H1 (cell line): ENCODE data around the gene LIPC. TPM values are rescaled to one million over a fixed set of nuclear protein-coding genes. Genes with fewer than 3 reads are reported as not detected.

Source experiments
- CTCF ChIA-PET: fragments of 300-600 bp; sonication (Branson Sonifier 250); formaldehyde crosslinking; loops from one replicate; lab custom pipeline; 2021; ENCODE audit not compliant: partially characterized antibody; lab: Charles Lee
- POLR2A ChIA-PET: fragments of 300-600 bp; sonication (Branson Sonifier 250); formaldehyde crosslinking; loops from one replicate; lab custom pipeline; 2021; ENCODE audit warnings: inconsistent platforms; ENCODE audit not compliant: partially characterized antibody; lab: Charles Lee
- DNase-seq, 2 experiments: peaks; one replicate each; pipeline versions ENCODE4 v3.0.0 to v3.0.0-alpha.2; 2010 to 2022; ENCODE audit warnings: low spot score in 2 of 2, low read depth in 1 of 2, mixed read lengths in 1 of 2
- FAIRE-seq: peaks from 2 replicates; lab custom pipeline; 2011; peaks lifted over from hg19 to GRCh38; lab: Jason Lieb, UNC
- H2AFZ ChIP-seq: 2 replicates; pipeline ENCODE4 v1.8.1; 2012; ENCODE audit warnings: low read length, inconsistent platforms
- H2AK5ac ChIP-seq: 2 replicates; pipeline ENCODE4 v1.6.1; 2013; ENCODE audit warnings: low read depth, low read length
- H2BK120ac ChIP-seq: replicated peaks from 2 replicates; pipeline ENCODE3; 2013; ENCODE audit warnings: low read depth, low read length, inconsistent platforms
- H2BK12ac ChIP-seq: 2 replicates; pipeline ENCODE4 v1.6.1; 2013; ENCODE audit warnings: low read depth, low read length
- H2BK15ac ChIP-seq: 2 replicates; pipeline ENCODE4 v1.6.1; 2013; ENCODE audit warnings: low read length
- H2BK20ac ChIP-seq: 2 replicates; pipeline ENCODE4 v1.6.1; 2013; ENCODE audit warnings: low read length
- H2BK5ac ChIP-seq: 2 replicates; pipeline ENCODE4 v1.6.1; 2013; ENCODE audit warnings: low read depth, low read length
- H3K14ac ChIP-seq: 2 replicates; pipeline ENCODE4 v1.6.1; 2013; ENCODE audit warnings: inconsistent platforms; ENCODE audit not compliant: insufficient read length
- H3K18ac ChIP-seq: 2 replicates; pipeline ENCODE4 v1.6.1; 2013; ENCODE audit warnings: low read length; ENCODE audit errors: extremely low read depth
- H3K23ac ChIP-seq: 2 replicates; pipeline ENCODE4 v1.6.1; 2013; ENCODE audit warnings: inconsistent platforms; ENCODE audit not compliant: insufficient read length
- H3K23me2 ChIP-seq: 2 replicates; pipeline ENCODE4 v1.6.1; 2013; ENCODE audit warnings: low read depth, low read length
- H3K27ac ChIP-seq: 2 replicates; pipeline ENCODE4 v1.6.1; 2011; ENCODE audit warnings: low read depth, low read length, inconsistent platforms
- H3K27me3 ChIP-seq, 4 experiments: replicated peaks in 1 of 4; 1 replicate in 1 of 4; 2 replicates in 3 of 4; pipeline versions ENCODE4 v1.6.1 to v1.8.1; 2011 to 2013; ENCODE audit warnings: low read length in 3 of 4, mild to moderate bottlenecking in 3 of 4, inconsistent platforms in 2 of 4, mixed read lengths in 2 of 4, moderate library complexity in 1 of 4; ENCODE audit not compliant: control insufficient read depth in 3 of 4, insufficient read depth in 3 of 4; ENCODE audit errors: extremely low read depth in 1 of 4
- H3K36me3 ChIP-seq, 4 experiments: 2 replicates each; pipeline versions ENCODE4 v1.6.1 to v1.8.1; 2011 to 2013; ENCODE audit warnings: mild to moderate bottlenecking in 4 of 4, low read length in 3 of 4, moderate library complexity in 2 of 4, control low read depth in 1 of 4, inconsistent platforms in 1 of 4; ENCODE audit not compliant: insufficient read depth in 4 of 4, control insufficient read depth in 2 of 4
- H3K4ac ChIP-seq: replicated peaks from 2 replicates; pipeline ENCODE3; 2013; ENCODE audit warnings: low read length, low read depth, mixed read lengths, inconsistent platforms; ENCODE audit not compliant: insufficient read length
- H3K4me1 ChIP-seq, 4 experiments: replicated peaks in 1 of 4; 1 replicate in 1 of 4; 2 replicates in 3 of 4; pipeline versions ENCODE4 v1.6.1 to v1.8.1; 2011 to 2013; ENCODE audit warnings: low read length in 3 of 4, inconsistent platforms in 2 of 4, mixed read lengths in 1 of 4; ENCODE audit not compliant: insufficient read depth in 4 of 4, control insufficient read depth in 3 of 4
- H3K4me2 ChIP-seq, 2 experiments: 2 replicates each; pipeline versions ENCODE4 v1.6.1 to v1.8.1; 2011 to 2013; ENCODE audit warnings: low read depth in 2 of 2, low read length in 2 of 2, control low read depth in 1 of 2, inconsistent platforms in 1 of 2, mild to moderate bottlenecking in 1 of 2; ENCODE audit not compliant: insufficient read depth in 1 of 2
- H3K4me3 ChIP-seq, 4 experiments: fragments of 200-600, 300-600 bp in 1 of 4; sonication (generic), shearing (Covaris generic), sonication (Bioruptor Twin) in 1 of 4; 2 replicates each; pipeline versions ENCODE4 v1.5.1 to v1.8.1; 2011 to 2016; ENCODE audit warnings: low read length in 4 of 4, low read depth in 3 of 4, control low read depth in 2 of 4, inconsistent platforms in 2 of 4, mild to moderate bottlenecking in 2 of 4, mixed read lengths in 1 of 4, moderate library complexity in 1 of 4; ENCODE audit not compliant: insufficient read depth in 2 of 4; ENCODE audit errors: extremely low read depth in 1 of 4
- H3K56ac ChIP-seq: replicated peaks from 2 replicates; pipeline ENCODE3; 2013; ENCODE audit warnings: low read depth, mild to moderate bottlenecking, mixed read lengths, low read length, inconsistent platforms; ENCODE audit not compliant: insufficient read length
- H3K79me1 ChIP-seq: 2 replicates; pipeline ENCODE4 v1.6.1; 2013; ENCODE audit warnings: low read depth, low read length, control low read depth
- H3K79me2 ChIP-seq, 2 experiments: 2 replicates each; pipeline versions ENCODE4 v1.6.1 to v1.8.1; 2012 to 2013; ENCODE audit warnings: low read length in 2 of 2, mild to moderate bottlenecking in 2 of 2, inconsistent platforms in 1 of 2; ENCODE audit not compliant: insufficient read depth in 2 of 2, control insufficient read depth in 1 of 2
- H3K9ac ChIP-seq, 4 experiments: replicated peaks in 1 of 4; 1 replicate in 1 of 4; 2 replicates in 3 of 4; pipeline versions ENCODE4 v1.6.1 to v1.8.1; 2011 to 2013; ENCODE audit warnings: low read depth in 3 of 4, low read length in 3 of 4, control low read depth in 2 of 4, mild to moderate bottlenecking in 2 of 4, moderate library complexity in 2 of 4, inconsistent platforms in 1 of 4; ENCODE audit errors: extremely low read depth in 1 of 4
- H3K9me3 ChIP-seq, 2 experiments: 2 replicates each; pipeline versions ENCODE4 v1.6.1 to v1.8.1; 2012 to 2013; ENCODE audit warnings: mild to moderate bottlenecking in 2 of 2, moderate library complexity in 2 of 2, control low read depth in 1 of 2, inconsistent platforms in 1 of 2, low read depth in 1 of 2, low read length in 1 of 2, mixed read lengths in 1 of 2; ENCODE audit not compliant: insufficient read depth in 2 of 2
- H4K20me1 ChIP-seq, 2 experiments: replicated peaks in 1 of 2; 2 replicates each; pipeline versions ENCODE3 to v1.8.1; 2011 to 2013; ENCODE audit warnings: inconsistent platforms in 2 of 2, low read length in 2 of 2, mild to moderate bottlenecking in 1 of 2; ENCODE audit not compliant: insufficient read depth in 2 of 2, control insufficient read depth in 1 of 2
- H4K5ac ChIP-seq: 2 replicates; pipeline ENCODE4 v1.6.1; 2013; ENCODE audit warnings: low read length, low read depth, mixed read lengths, inconsistent platforms; ENCODE audit not compliant: insufficient read length
- H4K8ac ChIP-seq: 2 replicates; pipeline ENCODE4 v1.8.0; 2013; ENCODE audit warnings: mild to moderate bottlenecking, moderate library complexity, low read length, inconsistent platforms; ENCODE audit not compliant: insufficient read depth; ENCODE audit errors: extremely low read depth
- H4K91ac ChIP-seq: replicated peaks from 2 replicates; pipeline ENCODE3; 2013; ENCODE audit warnings: low read length, mixed read lengths, inconsistent platforms; ENCODE audit not compliant: insufficient read length
- BCL11A ChIP-seq, 2 experiments: IDR thresholded peaks; one replicate each; pipeline ENCODE4 v1.6.1; 2011; ENCODE audit warnings: low read depth in 2 of 2, low read length in 2 of 2, mild to moderate bottlenecking in 2 of 2
- CBX5 ChIP-seq: fragments of 300-800, 300-1000 bp; sonication (generic); IDR thresholded peaks from 2 replicates; pipeline ENCODE4 v1.7.1; 2016; ENCODE audit warnings: antibody characterized with exemption, low read length, low read depth
- HDAC2 ChIP-seq, 2 experiments: fragments of 300-600 bp in 1 of 2; sonication (generic) in 1 of 2; IDR thresholded peaks; 2 replicates each; pipeline ENCODE4 v1.6.1; 2011 to 2012; ENCODE audit warnings: low read depth in 2 of 2, low read length in 2 of 2, mild to moderate bottlenecking in 2 of 2, moderate library complexity in 2 of 2, borderline replicate concordance in 1 of 2, inconsistent platforms in 1 of 2
- MAFK ChIP-seq: IDR thresholded peaks from 2 replicates; pipeline ENCODE4 v1.6.1; 2012; ENCODE audit warnings: low read depth, mild to moderate bottlenecking, improper control_type of control experiment, low read length
- RBBP5 ChIP-seq: IDR thresholded peaks from 2 replicates; pipeline ENCODE4 v1.7.1; 2012; ENCODE audit warnings: low read depth, mild to moderate bottlenecking, inconsistent platforms, low read length, moderate library complexity, borderline replicate concordance
- SP1 ChIP-seq: IDR thresholded peaks from 2 replicates; pipeline ENCODE4 v1.6.1; 2011; ENCODE audit warnings: low read depth, low read length
- TBP ChIP-seq: IDR thresholded peaks from 2 replicates; pipeline ENCODE4 v1.6.1; 2011; ENCODE audit warnings: low read depth, low read length, improper control_type of control experiment
- polyA plus RNA-seq, 7 experiments: library from polyadenylated mRNA; depleted of rRNA in 3 of 7; stranded (reverse) in 5 of 7; unstranded in 2 of 7; fragments of >200 nt in 5 of 7; fragments of 200-250 nt in 2 of 7; gene quantifications; 1 replicate in 5 of 7; 2 replicates in 1 of 7; 4 replicates in 1 of 7; pipeline versions ENCODE4 v1.2.1 to v1.2.3, GENCODE V29; 2011 to 2013; ENCODE audit warnings: missing spikeins in 2 of 7, mixed read lengths in 2 of 7
- total RNA-seq: library from RNA; stranded (reverse); fragmentation: NEBNext Ultra II Directional; extraction: Animal tissue kit (Norgen Biotek cat#: 25700); gene quantifications from 2 replicates; pipeline ENCODE4 v1.2.1, GENCODE V29; 2021

The LIPC gene
- total and polyA plus RNA-seq, 2 of the 8 experiments (the other 6 are each of a cell fraction or from before 2014, with no cell fraction given): not detected

DNA sequence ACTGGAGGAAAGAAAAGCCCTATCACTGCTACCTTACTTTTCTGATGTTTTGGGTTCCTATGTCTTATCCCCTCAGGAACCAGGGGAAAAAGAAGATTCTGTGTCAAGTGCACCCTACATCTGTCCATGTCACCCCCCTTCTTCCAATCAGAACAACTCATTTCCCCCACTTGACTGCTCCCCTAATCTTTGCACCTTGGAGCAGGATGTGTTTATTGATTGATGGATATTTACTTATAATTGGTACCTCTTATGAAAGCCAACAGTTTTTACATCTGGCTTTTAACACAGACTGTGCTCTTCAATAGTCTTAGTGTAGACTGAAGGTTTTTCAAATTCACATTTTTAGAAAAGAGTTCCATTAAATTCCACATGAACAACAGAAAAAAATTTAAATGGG, 33.3 kb downstream of the LIPC start:
- no peak overlapping the region for H3K4ac ChIP-seq
- no peaks in the 10 kb centered on the region for H4K20me1 ChIP-seq
- no peaks in the 10 kb centered on the region for H3K79me1 ChIP-seq
- H3K56ac ChIP-seq: no peak overlapping the region
- no peak overlapping the region for H3K9ac ChIP-seq
- no peak overlapping the region for H2BK5ac ChIP-seq
- no peak overlapping the region for H2BK120ac ChIP-seq
- H3K18ac ChIP-seq: no peak overlapping the region
- no peak overlapping the region for H3K14ac ChIP-seq
- H3K4me3 ChIP-seq: no peak overlapping the region
- H3K9me3 ChIP-seq: no peaks in the 10 kb centered on the region; a peak in 1 of 4 replicates
- POLR2A ChIA-PET: no interaction called here
- CTCF ChIA-PET: interaction anchor here (1.4 kb wide), 1 partner anchor 12 kb away, joined by 3 read pairs; no protein-coding TSS in a partner anchor
- no peak overlapping the region for H3K27ac ChIP-seq
- H2BK12ac ChIP-seq: no peak overlapping the region
- no peak overlapping the region for H4K5ac ChIP-seq
- H3K27me3 ChIP-seq: no peaks in the 10 kb centered on the region; a peak in 1 of 7 replicates
- no peak for FAIRE-seq
- no peak for DNase-seq
- H3K4me2 ChIP-seq: no peak overlapping the region
- H4K8ac ChIP-seq: no peak overlapping the region
- no peak overlapping the region for H2AK5ac ChIP-seq
- no peaks in the 10 kb centered on the region for H3K79me2 ChIP-seq
- H4K91ac ChIP-seq: no peak overlapping the region
- no peak overlapping the region for H3K23ac ChIP-seq
- H2BK20ac ChIP-seq: no peak overlapping the region
- H3K36me3 ChIP-seq: no peaks in the 10 kb centered on the region
- H2BK15ac ChIP-seq: no peak overlapping the region
- H2AFZ ChIP-seq: no peak overlapping the region
- H3K23me2 ChIP-seq: no peaks in the 10 kb centered on the region
- H3K4me1 ChIP-seq: peaks cover 0 to 5% (median 1%) of the 10 kb centered on the region in 4 experiments; a peak in 2 of 7 replicates
- TF ChIP-seq CBX5: no peak
- TF ChIP-seq SP1: no peak
- no peak for TF ChIP-seq HDAC2 (IDR thresholded peaks at IDR 0.05; ENCODE audit: borderline replicate concordance in 1 of 2, low read depth in 2 of 2, low read length in 2 of 2)
- TF ChIP-seq RBBP5: no peak
- no peak for TF ChIP-seq BCL11A (IDR thresholded peaks at IDR 0.05; ENCODE audit: low read depth in 2 of 2, low read length in 2 of 2)
- TF ChIP-seq TBP: no peak
- TF ChIP-seq MAFK: no peak
